SW480 (cell line): Measurements from ENCODE around the gene SOAT1.

ENCODE experiments used
- DNase-seq: peaks from one replicate; pipeline ENCODE4 v3.0.0-alpha.2; 2016; ENCODE audit warnings: low spot score

SOAT1 gene

GRCh38 chr1:179305450-179305849 lies 11.9 kb downstream of the SOAT1 start:
- no peak for DNase-seq

GRCh38 chr1:179310291-179310690 lies 16.7 kb downstream of the SOAT1 start:
- DNase-seq = no peak

GRCh38 chr1:179310721-179311120 lies 17.1 kb downstream of the SOAT1 start:
- no peak for DNase-seq

- no peak for DNase-seq
These were observed 17.6 kb downstream of the SOAT1 start for GRCh38 chr1:179311149-179311700.

- DNase-seq = no peak
These were observed 19.4 kb downstream of the SOAT1 start for GRCh38 chr1:179313004-179313403.

GRCh38 chr1:179314928-179315327 lies 21.3 kb downstream of the SOAT1 start:
- no peak for DNase-seq

GRCh38 chr1:179318491-179318890 lies 24.9 kb downstream of the SOAT1 start:
- DNase-seq = no peak

GRCh38 chr1:179321533-179322216 lies 28.1 kb downstream of the SOAT1 start:
- DNase-seq = no peak

GRCh38 chr1:179322557-179322956 lies 29.0 kb downstream of the SOAT1 start:
- no peak for DNase-seq

GRCh38 chr1:179323436-179323835 lies 29.8 kb downstream of the SOAT1 start:
- DNase-seq = no peak

GRCh38 chr1:179325836-179326235 lies 32.2 kb downstream of the SOAT1 start:
- no peak for DNase-seq

- DNase-seq = no peak
These were observed 33.1 kb downstream of the SOAT1 start for GRCh38 chr1:179326746-179327145.

- no peak for DNase-seq
These were observed 33.6 kb downstream of the SOAT1 start for GRCh38 chr1:179327196-179327595.

GRCh38 chr1:179327679-179328078 lies 34.1 kb downstream of the SOAT1 start:
- DNase-seq = no peak

- DNase-seq = no peak
These were observed 36.3 kb downstream of the SOAT1 start for GRCh38 chr1:179329862-179330261.

GRCh38 chr1:179334440-179334839 lies 40.8 kb downstream of the SOAT1 start:
- no peak for DNase-seq

GRCh38 chr1:179337288-179337687 lies 43.7 kb downstream of the SOAT1 start:
- DNase-seq = no peak

GRCh38 chr1:179337942-179338560 lies 44.5 kb downstream of the SOAT1 start:
- no peak for DNase-seq

GRCh38 chr1:179340918-179341317 lies 47.3 kb downstream of the SOAT1 start:
- no peak for DNase-seq

GRCh38 chr1:179341943-179342547 lies 48.4 kb downstream of the SOAT1 start:
- no peak for DNase-seq

GRCh38 chr1:179342740-179343404 lies 49.3 kb downstream of the SOAT1 start:
- no peak for DNase-seq

GRCh38 chr1:179351281-179351680 lies 57.7 kb downstream of the SOAT1 start:
- no peak for DNase-seq

GRCh38 chr1:179352236-179352635 lies 58.6 kb downstream of the SOAT1 start:
- no peak for DNase-seq
